A673 (cell line): ENCODE measurements around the gene CCDC148.

Experiments used
- CTCF ChIP-seq: fragments of 300-800, 200-600 bp; sonication (generic); conservative IDR thresholded peaks from 2 replicates; pipeline ENCODE4 v1.5.1; 2017; ENCODE audit warnings: low read depth, mild to moderate bottlenecking, antibody characterized with exemption, low read length, moderate library complexity, mixed read lengths
- EZH2 ChIP-seq: fragments of 200-600 bp; sonication (generic); IDR thresholded peaks from 2 replicates; pipeline ENCODE4 v1.6.1; 2017; ENCODE audit warnings: borderline replicate concordance, low read depth, mild to moderate bottlenecking, mixed read lengths, antibody characterized with exemption, low read length; ENCODE audit not compliant: poor library complexity, severe bottlenecking

GRCh38 chr2:158129037-158129436 lies 327.5 kb downstream of the CCDC148 start:
- TF ChIP-seq CTCF: no peak
- TF ChIP-seq EZH2: no peak
